Nephron progenitor cell (in vitro differentiated cells): ENCODE data around the gene TMIE.
"Not testable (repeated sequence)": the region's sequence is repeated elsewhere in the genome, so short reads cannot be mapped to it uniquely, and the experiment has no call there.

ENCODE experiments used
- DNase-seq: peaks from one replicate; pipeline ENCODE4 v3.0.0; 2021
- H3K27ac Mint-ChIP-seq: 2 replicates; pipeline ENCODE4 v1.8.0; 2021; ENCODE audit warnings: mild to moderate bottlenecking, moderate library complexity, mixed read lengths
- H3K27me3 Mint-ChIP-seq: 2 replicates; pipeline ENCODE4 v1.8.0; 2021; ENCODE audit warnings: mild to moderate bottlenecking, low read depth, mixed read lengths; ENCODE audit not compliant: poor library complexity
- H3K36me3 Mint-ChIP-seq: 2 replicates; pipeline ENCODE4 v1.8.0; 2021; ENCODE audit warnings: low read depth, mixed read lengths
- H3K4me1 Mint-ChIP-seq: 2 replicates; pipeline ENCODE4 v1.8.0; 2021; ENCODE audit warnings: mixed read lengths
- H3K4me3 Mint-ChIP-seq: 2 replicates; pipeline ENCODE4 v1.8.0; 2021; ENCODE audit warnings: mild to moderate bottlenecking, moderate library complexity, mixed read lengths
- H3K9me3 Mint-ChIP-seq: 2 replicates; pipeline ENCODE4 v1.8.0; 2021; ENCODE audit warnings: mild to moderate bottlenecking, moderate library complexity, mixed read lengths
- TF ChIP-seq, protein P1 (sequence below): fragments of 200-600 bp; sonication (generic); IDR thresholded peaks from 2 replicates; pipeline ENCODE4 v1.5.0; 2021; ENCODE audit warnings: antibody characterized with exemption

Gene TMIE

GRCh38 chr3:46749129-46749528 is 47.9 kb downstream of the TMIE start:
- no peak for DNase-seq
- H3K9me3 Mint-ChIP-seq: no peaks in the 10 kb centered on the region
- peak overlapping the region; percentile 18 for H3K27ac Mint-ChIP-seq
- TF ChIP-seq, protein P1, sequence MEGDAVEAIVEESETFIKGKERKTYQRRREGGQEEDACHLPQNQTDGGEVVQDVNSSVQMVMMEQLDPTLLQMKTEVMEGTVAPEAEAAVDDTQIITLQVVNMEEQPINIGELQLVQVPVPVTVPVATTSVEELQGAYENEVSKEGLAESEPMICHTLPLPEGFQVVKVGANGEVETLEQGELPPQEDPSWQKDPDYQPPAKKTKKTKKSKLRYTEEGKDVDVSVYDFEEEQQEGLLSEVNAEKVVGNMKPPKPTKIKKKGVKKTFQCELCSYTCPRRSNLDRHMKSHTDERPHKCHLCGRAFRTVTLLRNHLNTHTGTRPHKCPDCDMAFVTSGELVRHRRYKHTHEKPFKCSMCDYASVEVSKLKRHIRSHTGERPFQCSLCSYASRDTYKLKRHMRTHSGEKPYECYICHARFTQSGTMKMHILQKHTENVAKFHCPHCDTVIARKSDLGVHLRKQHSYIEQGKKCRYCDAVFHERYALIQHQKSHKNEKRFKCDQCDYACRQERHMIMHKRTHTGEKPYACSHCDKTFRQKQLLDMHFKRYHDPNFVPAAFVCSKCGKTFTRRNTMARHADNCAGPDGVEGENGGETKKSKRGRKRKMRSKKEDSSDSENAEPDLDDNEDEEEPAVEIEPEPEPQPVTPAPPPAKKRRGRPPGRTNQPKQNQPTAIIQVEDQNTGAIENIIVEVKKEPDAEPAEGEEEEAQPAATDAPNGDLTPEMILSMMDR: no peak
- no peaks in the 10 kb centered on the region for H3K36me3 Mint-ChIP-seq
- H3K4me3 Mint-ChIP-seq: no peak overlapping the region
- peaks cover 10% of the 10 kb centered on the region for H3K4me1 Mint-ChIP-seq
- H3K27me3 Mint-ChIP-seq: peaks cover 10% of the 10 kb centered on the region

DNA sequence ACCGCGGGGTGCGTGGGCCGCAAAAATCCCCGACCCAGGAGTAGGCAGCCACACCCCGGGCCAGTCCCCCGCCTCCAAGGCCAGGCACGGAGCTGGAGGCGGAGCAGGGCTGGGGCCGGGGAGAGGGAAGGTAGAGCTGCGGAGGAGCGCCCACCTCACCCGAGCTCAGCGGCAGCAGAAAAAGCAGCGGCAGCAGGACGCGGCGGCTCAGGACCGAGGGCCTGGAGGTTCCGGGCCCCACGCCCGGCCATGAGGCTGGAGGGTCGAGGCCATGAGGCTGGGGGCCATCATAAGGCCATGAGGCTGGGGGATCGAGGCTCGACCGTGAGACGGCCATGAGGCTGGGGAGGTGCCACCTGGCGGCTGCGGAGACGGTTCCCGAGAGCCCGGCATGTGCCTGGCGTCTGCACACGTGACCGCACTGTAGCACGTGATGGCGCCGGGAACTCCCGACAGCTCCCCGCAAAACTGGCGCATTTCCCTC is 49.4 kb downstream of the TMIE start:
- H3K36me3 Mint-ChIP-seq: no peaks in the 10 kb centered on the region
- H3K4me3 Mint-ChIP-seq: no peak overlapping the region
- peaks cover 7% of the 10 kb centered on the region for H3K27me3 Mint-ChIP-seq

GRCh38 chr3:46753127-46753526 is 51.9 kb downstream of the TMIE start:
- not testable (repeated sequence) for H3K4me1 Mint-ChIP-seq, H3K27ac Mint-ChIP-seq, H3K27me3 Mint-ChIP-seq, DNase-seq, H3K4me3 Mint-ChIP-seq, H3K36me3 Mint-ChIP-seq, H3K9me3 Mint-ChIP-seq

More for the DNA sequence above, 49.4 kb downstream of the TMIE start:
- Mint-ChIP-seq H3K9me3 (no peaks in the 10 kb centered on the region), H3K27ac (no peak overlapping the region), H3K4me1 (peaks cover 10% of the 10 kb centered on the region)
- TF ChIP-seq, protein P1: no peak
- no peak for DNase-seq

DNA sequence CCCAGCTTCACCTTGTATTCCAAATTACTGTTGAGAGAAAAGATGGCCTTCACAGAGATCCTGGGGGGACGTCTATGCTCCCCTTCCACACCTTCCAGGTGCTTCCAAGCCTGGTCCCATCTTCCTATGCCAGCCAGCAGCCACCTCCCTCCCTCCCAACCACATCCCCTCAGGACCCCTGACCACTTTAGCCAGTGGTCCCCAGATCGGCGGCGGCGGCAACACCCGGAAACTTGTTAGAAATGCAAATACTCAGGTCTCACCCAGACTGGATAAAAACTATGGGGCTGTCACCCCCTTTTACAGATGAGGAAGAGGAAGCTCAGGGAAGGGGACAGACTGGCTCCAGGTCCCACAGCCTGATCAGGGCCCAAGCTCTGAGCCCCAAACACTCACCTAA is 54.5 kb downstream of the TMIE start:
- no peak overlapping the region for H3K27ac Mint-ChIP-seq
- H3K27me3 Mint-ChIP-seq: peaks cover 6% of the 10 kb centered on the region
- TF ChIP-seq, protein P1: no peak

GRCh38 chr3:46756642-46757041 is 55.5 kb downstream of the TMIE start:
- peaks cover 22% of the 10 kb centered on the region for H3K4me1 Mint-ChIP-seq
- no peak for DNase-seq
- no peak overlapping the region for H3K27ac Mint-ChIP-seq
- peaks cover 16% of the 10 kb centered on the region for H3K9me3 Mint-ChIP-seq
- no peak overlapping the region for H3K4me3 Mint-ChIP-seq
- peaks cover 10% of the 10 kb centered on the region for H3K27me3 Mint-ChIP-seq
- H3K36me3 Mint-ChIP-seq: peaks cover 12% of the 10 kb centered on the region
- TF ChIP-seq, protein P1: no peak

More for the DNA sequence above, 54.5 kb downstream of the TMIE start:
- peaks cover 22% of the 10 kb centered on the region for H3K4me1 Mint-ChIP-seq
- no peak overlapping the region for H3K4me3 Mint-ChIP-seq
- DNase-seq: no peak
- peaks cover 5% of the 10 kb centered on the region for H3K36me3 Mint-ChIP-seq
- peaks cover 8% of the 10 kb centered on the region for H3K9me3 Mint-ChIP-seq

DNA sequence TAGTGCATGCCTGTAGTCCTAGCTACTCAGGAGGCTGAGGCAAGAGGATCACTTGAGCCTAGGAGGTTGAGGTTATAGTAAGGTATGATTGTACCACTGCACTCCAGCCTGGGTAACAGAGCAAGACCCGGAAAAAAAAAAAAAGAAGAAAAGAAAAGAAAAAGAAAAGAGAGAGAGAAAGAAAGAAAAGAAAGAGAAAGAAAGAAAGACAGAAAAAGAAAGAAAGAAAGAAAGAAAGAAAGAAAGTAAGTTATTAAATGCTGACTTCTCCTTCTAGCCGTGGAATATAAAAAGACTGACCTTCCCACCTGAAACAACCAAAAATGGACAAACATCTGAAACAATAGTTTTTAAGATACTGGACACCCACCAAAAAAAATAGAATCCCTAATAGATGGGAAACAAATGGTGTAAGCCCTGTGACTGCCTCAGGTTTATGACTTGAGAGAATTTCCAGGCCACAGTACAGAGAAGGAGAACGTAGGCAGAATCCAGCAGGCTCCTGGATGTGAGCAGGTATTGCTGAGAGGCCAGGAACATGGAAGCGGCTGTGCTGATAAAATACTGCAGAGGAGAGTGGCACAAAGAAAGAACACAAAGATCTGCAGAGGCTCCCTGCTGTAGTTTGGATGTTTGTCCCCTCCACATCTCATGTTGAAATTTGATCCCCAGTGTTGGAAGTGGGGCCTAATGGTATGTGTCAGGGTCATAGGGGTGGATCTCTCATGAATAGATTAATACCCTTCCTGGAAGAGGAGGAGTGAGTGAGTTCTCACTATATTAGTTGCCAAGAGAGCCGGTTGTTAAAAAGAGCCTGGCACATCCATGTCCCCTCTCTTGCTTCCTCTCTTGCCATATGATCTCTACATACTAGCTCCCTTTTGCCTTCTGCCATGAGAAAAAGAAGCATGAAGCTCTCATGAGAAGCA is 58.3 kb downstream of the TMIE start:
- H3K36me3 Mint-ChIP-seq: peaks cover 38% of the 10 kb centered on the region
- peak overlapping the region; percentile 31 for H3K4me3 Mint-ChIP-seq
- peaks cover 6% of the 10 kb centered on the region for H3K27me3 Mint-ChIP-seq
- TF ChIP-seq, protein P1: no peak
- no peak for DNase-seq
- peaks cover 44% of the 10 kb centered on the region for H3K9me3 Mint-ChIP-seq
- H3K27ac Mint-ChIP-seq: peak overlapping the region; percentile 82
- H3K4me1 Mint-ChIP-seq: peaks cover 22% of the 10 kb centered on the region
